Mesendoderm (in vitro differentiated cells): ENCODE data around the gene BACH1.

Experiments
- DNase-seq: peaks from one replicate; pipeline ENCODE4 v3.0.0; 2013
- H2AK5ac ChIP-seq: 2 replicates; pipeline ENCODE4 v1.6.1; 2013; ENCODE audit warnings: low read length, inconsistent platforms
- H2BK120ac ChIP-seq: 2 replicates; pipeline ENCODE4 v1.6.1; 2013; ENCODE audit warnings: low read depth, mild to moderate bottlenecking, low read length, moderate library complexity, mixed read lengths
- H2BK15ac ChIP-seq: replicated peaks from 2 replicates; pipeline ENCODE4 v1.6.1; 2013; ENCODE audit warnings: low read depth, mild to moderate bottlenecking, moderate library complexity
- H2BK5ac ChIP-seq: 2 replicates; pipeline ENCODE4 v1.6.1; 2013; ENCODE audit warnings: low read length, inconsistent platforms
- H3K18ac ChIP-seq: 2 replicates; pipeline ENCODE4 v1.6.1; 2013; ENCODE audit warnings: mild to moderate bottlenecking, low read length, mixed read lengths
- H3K23ac ChIP-seq: one replicate; pipeline ENCODE4 v1.6.1; 2013; ENCODE audit warnings: low read length
- H3K27ac ChIP-seq: 2 replicates; pipeline ENCODE4 v1.5.1; 2013; ENCODE audit warnings: low read depth, mild to moderate bottlenecking, inconsistent platforms, low read length, moderate library complexity
- H3K27me3 ChIP-seq: 2 replicates; pipeline ENCODE4 v1.6.1; 2013; ENCODE audit warnings: low read length, control low read depth, mild to moderate bottlenecking, inconsistent platforms; ENCODE audit not compliant: insufficient read depth, poor library complexity
- H3K36me3 ChIP-seq: 2 replicates; pipeline ENCODE4 v1.6.1; 2013; ENCODE audit warnings: low read length, inconsistent platforms; ENCODE audit not compliant: control insufficient read depth, insufficient read depth
- H3K4ac ChIP-seq: one replicate; pipeline ENCODE4 v1.6.1; 2013; ENCODE audit warnings: low read depth, mild to moderate bottlenecking, low read length, moderate library complexity
- H3K4me1 ChIP-seq: 2 replicates; pipeline ENCODE4 v1.6.1; 2013; ENCODE audit warnings: low read depth, low read length, inconsistent platforms; ENCODE audit not compliant: control insufficient read depth
- H3K4me2 ChIP-seq: 2 replicates; pipeline ENCODE4 v1.6.1; 2013; ENCODE audit warnings: low read length
- H3K4me3 ChIP-seq: 2 replicates; pipeline ENCODE4 v1.5.1; 2013; ENCODE audit warnings: mild to moderate bottlenecking, low read length
- H3K56ac ChIP-seq: one replicate; pipeline ENCODE4 v1.6.1; 2013; ENCODE audit warnings: low read length
- H3K79me1 ChIP-seq: 2 replicates; pipeline ENCODE4 v1.6.1; 2013; ENCODE audit warnings: low read length, inconsistent platforms
- H3K79me2 ChIP-seq: 2 replicates; pipeline ENCODE4 v1.6.1; 2013; ENCODE audit warnings: mild to moderate bottlenecking, low read length; ENCODE audit not compliant: control insufficient read depth, insufficient read depth
- H3K9ac ChIP-seq: 2 replicates; pipeline ENCODE4 v1.6.1; 2013; ENCODE audit warnings: low read length, inconsistent platforms
- H4K5ac ChIP-seq: one replicate; pipeline ENCODE4 v1.6.1; 2013; ENCODE audit warnings: low read length
- H4K8ac ChIP-seq: one replicate; pipeline ENCODE4 v1.6.1; 2013; ENCODE audit warnings: low read depth, mild to moderate bottlenecking, control low read depth, low read length, moderate library complexity
- WGBS: extraction: QIAGEN DNeasy Blood & Tissue Kit; methylation state at CpG from one replicate; pipeline ENCODE4 v1.1.7; 2013; ENCODE audit warnings: low lambda C conversion rate, missing lambda C conversion rate; ENCODE audit not compliant: insufficient coverage; ENCODE audit errors: extremely low coverage; 5-methylcytosine and 5-hydroxymethylcytosine counted together

Gene BACH1

DNA sequence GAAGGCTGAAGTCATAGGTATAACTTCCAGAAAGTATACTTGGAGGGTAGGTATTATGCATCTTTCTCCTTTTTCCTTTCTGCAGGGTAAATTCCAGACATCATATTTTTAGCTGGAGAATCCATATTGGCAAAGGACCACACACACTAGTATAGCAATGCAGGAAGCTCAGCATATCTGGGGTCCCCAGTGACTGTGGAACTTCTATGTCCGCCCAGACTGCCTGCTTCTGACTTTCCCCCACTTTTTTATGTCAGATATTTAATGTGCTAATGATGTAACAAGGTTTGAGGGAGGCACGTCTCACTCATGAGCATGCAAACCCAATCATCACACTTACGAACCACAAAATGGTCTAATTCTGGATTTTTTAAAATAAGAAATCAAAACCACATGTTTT, 90.4 kb downstream of the BACH1 start:
- Histone ChIP-seq H3K4me1 (no peaks in the 10 kb centered on the region), H3K4me2 (no peak overlapping the region), H2BK120ac (no peak overlapping the region), H2BK5ac (no peak overlapping the region), H3K27ac (no peak overlapping the region), H4K5ac (no peak overlapping the region), H3K79me1 (no peaks in the 10 kb centered on the region), H2BK15ac (no peak overlapping the region), H3K4me3 (no peak overlapping the region), H3K18ac (no peak overlapping the region), H4K8ac (no peak overlapping the region), H3K36me3 (no peaks in the 10 kb centered on the region), H3K4ac (no peak overlapping the region), H3K23ac (no peak overlapping the region), H2AK5ac (no peak overlapping the region), H3K79me2 (no peaks in the 10 kb centered on the region), H3K27me3 (no peaks in the 10 kb centered on the region), H3K56ac (no peak overlapping the region), H3K9ac (no peak overlapping the region)
- DNase-seq: no peak
- WGBS: no CpG with 5 or more reads among the region's 3 CpGs

DNA sequence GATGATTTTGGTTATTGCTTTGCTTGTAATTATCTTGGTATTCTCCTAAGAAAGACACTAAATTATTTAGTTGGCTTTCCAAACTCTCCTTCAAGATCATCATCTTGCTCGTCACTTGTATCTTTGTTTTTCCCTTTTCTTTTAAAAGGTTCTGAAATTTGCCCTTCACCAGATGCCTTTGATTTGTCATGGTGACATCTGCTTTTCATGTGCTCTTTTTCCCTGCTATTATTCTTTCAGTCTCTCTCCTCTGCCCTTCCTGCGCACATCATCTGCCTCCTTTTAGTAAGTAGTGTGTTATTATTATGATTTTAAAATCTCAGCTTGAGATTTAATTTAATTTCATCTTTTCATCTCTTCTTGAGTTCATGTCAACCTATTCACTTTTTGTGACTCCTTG, 92.1 kb downstream of the BACH1 start:
- no peaks in the 10 kb centered on the region for H3K79me1 ChIP-seq
- H2BK5ac ChIP-seq: no peak overlapping the region
- H3K4ac ChIP-seq: no peak overlapping the region
- no peak overlapping the region for H3K23ac ChIP-seq
- H3K27ac ChIP-seq: no peak overlapping the region
- no peak overlapping the region for H3K18ac ChIP-seq
- H3K27me3 ChIP-seq: no peaks in the 10 kb centered on the region
- no CpG with 5 or more reads among the region's 2 CpGs for WGBS
- no peak for DNase-seq
- H2BK120ac ChIP-seq: no peak overlapping the region
- no peak overlapping the region for H3K4me3 ChIP-seq
- no peak overlapping the region for H2AK5ac ChIP-seq
- no peaks in the 10 kb centered on the region for H3K36me3 ChIP-seq
- no peaks in the 10 kb centered on the region for H3K4me1 ChIP-seq
- no peak overlapping the region for H3K9ac ChIP-seq
- no peak overlapping the region for H3K56ac ChIP-seq
- H3K4me2 ChIP-seq: no peak overlapping the region
- no peak overlapping the region for H4K5ac ChIP-seq
- no peak overlapping the region for H4K8ac ChIP-seq
- no peaks in the 10 kb centered on the region for H3K79me2 ChIP-seq
- no peak overlapping the region for H2BK15ac ChIP-seq

DNA sequence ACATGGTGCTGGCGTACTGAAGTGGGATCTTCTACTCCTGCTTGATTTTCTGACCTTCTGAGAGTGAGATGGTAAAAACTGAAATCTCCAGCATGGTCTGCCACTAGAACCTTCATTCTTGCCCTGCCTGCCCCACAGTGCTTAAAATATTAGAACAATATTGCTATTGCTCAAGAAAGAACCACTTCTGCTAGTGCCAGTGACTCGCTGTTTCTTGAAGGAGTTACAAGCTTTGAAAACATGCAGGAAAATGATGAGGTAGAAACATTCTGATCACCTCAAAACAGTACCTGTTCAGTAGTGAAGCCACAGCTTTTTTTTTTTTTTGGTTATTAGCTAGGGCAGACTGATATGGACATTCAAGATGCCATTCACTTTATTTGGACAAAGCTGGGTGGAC, 95.3 kb downstream of the BACH1 start:
- Histone ChIP-seq H3K27ac (no peak overlapping the region), H3K27me3 (no peaks in the 10 kb centered on the region), H2BK15ac (no peak overlapping the region), H3K9ac (no peak overlapping the region), H3K4me1 (no peaks in the 10 kb centered on the region), H3K18ac (no peak overlapping the region), H3K4me2 (no peak overlapping the region), H2BK120ac (no peak overlapping the region), H3K23ac (no peak overlapping the region), H3K79me2 (no peaks in the 10 kb centered on the region), H4K8ac (no peak overlapping the region), H4K5ac (no peak overlapping the region), H3K36me3 (no peaks in the 10 kb centered on the region), H3K56ac (no peak overlapping the region), H3K79me1 (no peaks in the 10 kb centered on the region), H3K4me3 (no peak overlapping the region), H3K4ac (no peak overlapping the region), H2AK5ac (no peak overlapping the region), H2BK5ac (no peak overlapping the region)
- DNase-seq: no peak
- no CpG with 5 or more reads among the region's 2 CpGs for WGBS
